Large intestine (tissue), 3 donors: ENCODE data around the gene PABPC1L. TPM values are rescaled to one million over a fixed set of nuclear protein-coding genes. Genes with fewer than 3 reads are reported as not detected.

Experiments used
- DNase-seq, 2 donors: peaks; one replicate each; pipeline versions ENCODE4 v3.0.0 to v3.0.0-alpha.2; 2013
- H3K27ac ChIP-seq: one replicate; pipeline ENCODE4 v1.5.1; 2013; ENCODE audit warnings: low read length
- H3K27me3 ChIP-seq: 2 replicates; pipeline ENCODE4 v1.6.1; 2013; ENCODE audit warnings: low read length; ENCODE audit not compliant: control insufficient read depth, insufficient read depth
- H3K36me3 ChIP-seq: 2 replicates; pipeline ENCODE4 v1.6.1; 2013; ENCODE audit warnings: low read length; ENCODE audit not compliant: control insufficient read depth, insufficient read depth
- H3K4me1 ChIP-seq: one replicate; pipeline ENCODE4 v1.6.1; 2013; ENCODE audit warnings: low read length; ENCODE audit not compliant: control insufficient read depth, insufficient read depth
- H3K4me3 ChIP-seq: one replicate; pipeline ENCODE4 v1.5.1; 2013; ENCODE audit warnings: low read length
- H3K9me3 ChIP-seq: one replicate; pipeline ENCODE4 v1.6.1; 2013; ENCODE audit warnings: mild to moderate bottlenecking, low read depth, low read length, moderate library complexity; ENCODE audit not compliant: control insufficient read depth
- WGBS: methylation state at CpG from one replicate; pipeline ENCODE4 v1.1.5; 2013; ENCODE audit warnings: low lambda C conversion rate; ENCODE audit not compliant: insufficient coverage; 5-methylcytosine and 5-hydroxymethylcytosine counted together
- polyA plus RNA-seq: library from polyadenylated mRNA; unstranded; fragments of 120-200 nt; gene quantifications from one replicate; pipeline ENCODE4 v1.2.1, GENCODE V29; 2013

The PABPC1L gene
- polyA plus RNA-seq, 1 donor: 27.4 TPM

DNA sequence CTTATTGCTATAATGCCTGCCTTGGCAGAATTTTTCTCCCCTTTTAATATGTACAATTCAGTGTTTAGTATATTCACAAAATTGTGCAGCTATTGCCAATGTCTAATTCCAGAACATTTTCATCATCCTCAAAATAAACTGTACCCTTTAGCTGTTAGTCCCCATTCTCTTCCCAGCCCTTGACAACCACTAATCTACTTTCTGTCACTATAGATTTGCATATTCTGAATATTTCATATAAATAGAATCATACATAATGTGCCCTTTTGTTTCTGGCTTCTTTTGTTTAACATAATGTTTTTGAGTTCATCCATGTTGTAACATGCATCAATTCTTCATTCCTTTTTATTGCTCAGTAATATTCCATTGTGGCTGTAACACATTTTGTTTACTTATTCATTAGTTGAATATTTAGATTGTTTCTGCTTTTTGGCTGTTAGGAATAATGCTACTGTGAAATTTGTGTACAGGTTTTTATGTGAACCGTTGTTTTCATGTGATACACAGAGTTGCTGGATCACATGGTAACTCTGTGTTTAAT lies 78.8 kb downstream of the PABPC1L start:
- Histone ChIP-seq H3K36me3 (peaks cover 14% of the 10 kb centered on the region), H3K27me3 (no peaks in the 10 kb centered on the region), H3K9me3 (no peaks in the 10 kb centered on the region), H3K4me1 (no peaks in the 10 kb centered on the region), H3K27ac (no peak overlapping the region), H3K4me3 (no peak overlapping the region)
- 100% methylated on average over 1 of the region's 1 CpG for WGBS
- no peak for DNase-seq

Other genes with a start within 250 kb of the PABPC1L start
- 0.09 TPM for gene CCN5, start 194.7 kb upstream of the PABPC1L start, polyA plus RNA-seq
- 0.21 TPM for gene KCNK15, start 164.2 kb upstream of the PABPC1L start, polyA plus RNA-seq
- gene RIMS4, start 99.5 kb upstream of the PABPC1L start, polyA plus RNA-seq: 4.1 TPM
- gene YWHAB, start 24.4 kb upstream of the PABPC1L start, polyA plus RNA-seq: 152 TPM
- gene TOMM34, start 50.3 kb downstream of the PABPC1L start, polyA plus RNA-seq: 21.8 TPM
- 15.8 TPM for gene STK4, start 56.5 kb downstream of the PABPC1L start, polyA plus RNA-seq
- gene KCNS1, start 191.1 kb downstream of the PABPC1L start, polyA plus RNA-seq: 1.2 TPM
- not detected for gene WFDC5, start 205.1 kb downstream of the PABPC1L start, polyA plus RNA-seq
- not detected for gene WFDC12, start 214.4 kb downstream of the PABPC1L start, polyA plus RNA-seq